ENCODE data around the gene C1GALT1. TPM values are rescaled to one million over a fixed set of nuclear protein-coding genes. Genes with fewer than 3 reads are reported as not detected.
A peak's percentile ranks its signal among the peaks of the same experiment; 100 is the strongest.

The C1GALT1 gene
- total RNA-seq, 1 donor from 2014 or later, result 25.2 TPM

DNA sequence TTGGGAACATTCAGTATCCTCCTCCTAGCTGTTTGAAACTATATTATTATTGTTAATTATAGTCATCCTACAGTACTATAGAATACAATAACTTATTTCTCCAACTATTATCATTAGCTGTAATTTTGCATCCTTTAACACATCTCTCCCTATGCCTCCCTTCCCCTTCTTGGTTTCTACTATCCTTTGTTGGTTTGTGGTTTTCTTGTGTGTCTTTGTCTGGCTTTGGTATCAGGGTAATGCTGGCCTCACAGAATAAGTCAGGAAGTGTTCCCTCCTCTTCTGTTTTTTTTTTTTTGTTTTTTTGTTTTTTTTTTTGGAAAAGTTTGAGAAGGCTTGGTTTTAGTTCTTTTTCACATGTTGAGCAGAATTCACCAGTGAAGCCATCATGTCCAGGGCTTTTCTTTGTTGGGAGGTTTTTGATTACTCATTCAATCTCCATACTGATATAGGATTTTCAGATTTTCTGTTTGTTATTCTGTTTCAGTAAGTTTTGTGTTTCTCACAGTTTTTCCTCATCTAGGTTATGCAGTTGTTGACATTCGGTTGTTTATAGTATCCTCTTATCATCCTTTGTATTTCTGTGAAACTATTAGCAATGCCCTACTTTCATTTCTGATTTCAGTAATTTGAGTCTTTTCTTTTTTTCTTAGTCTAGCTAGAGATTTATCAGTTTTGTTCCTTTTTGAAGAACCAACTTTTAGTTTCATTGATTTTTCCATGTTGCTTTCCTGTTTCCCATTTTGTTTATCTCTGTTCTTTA is 21.6 kb downstream of the C1GALT1 start:
- Mint-ChIP-seq H3K9me3 (ENCODE audit: low read depth) (peaks cover 34% of the 10 kb centered on the region), H3K36me3 (ENCODE audit: low read depth) (peaks cover 6% of the 10 kb centered on the region), H3K4me3 (ENCODE audit: unreplicated experiment) (no peak overlapping the region), H3K27ac (ENCODE audit: unreplicated experiment) (no peak overlapping the region), H3K27me3 (ENCODE audit: low read depth) (no peaks in the 10 kb centered on the region), H3K4me1 (ENCODE audit: low read depth) (peaks cover 25% of the 10 kb centered on the region)
- no peak for TF ChIP-seq CTCF (IDR thresholded peaks at IDR 0.05)
- DNase-seq (ENCODE audit: low spot score), result no peak

DNA sequence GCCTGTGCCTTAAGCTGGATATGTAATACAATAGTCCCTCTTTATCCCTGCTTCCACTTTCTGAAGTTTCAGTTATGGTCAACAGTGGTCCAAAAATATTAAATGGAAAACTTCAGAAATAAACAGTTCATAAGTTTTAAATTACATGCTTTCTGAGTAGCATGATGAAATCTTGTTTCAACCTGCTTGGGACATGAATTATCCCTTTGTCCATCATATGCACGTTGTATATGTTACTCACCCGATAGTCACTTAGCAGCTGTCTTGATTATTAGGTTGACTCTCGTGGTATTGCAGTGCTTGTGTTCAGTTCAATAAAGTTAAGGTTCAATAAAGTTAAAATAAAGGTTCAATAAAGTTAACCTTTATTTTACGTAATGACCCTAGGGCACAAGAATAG is 25.5 kb downstream of the C1GALT1 start:
- H3K27ac Mint-ChIP-seq (ENCODE audit: unreplicated experiment), result peak overlapping the region; percentile 50
- no peak for TF ChIP-seq CTCF (IDR thresholded peaks at IDR 0.05)
- DNase-seq (ENCODE audit: low spot score), result no peak
- peaks cover 20% of the 10 kb centered on the region for H3K9me3 Mint-ChIP-seq (ENCODE audit: low read depth)
- peaks cover 20% of the 10 kb centered on the region for H3K4me1 Mint-ChIP-seq (ENCODE audit: low read depth)
- peaks cover 7% of the 10 kb centered on the region for H3K36me3 Mint-ChIP-seq (ENCODE audit: low read depth)
- H3K4me3 Mint-ChIP-seq (ENCODE audit: unreplicated experiment), result no peak overlapping the region
- no peaks in the 10 kb centered on the region for H3K27me3 Mint-ChIP-seq (ENCODE audit: low read depth)

DNA sequence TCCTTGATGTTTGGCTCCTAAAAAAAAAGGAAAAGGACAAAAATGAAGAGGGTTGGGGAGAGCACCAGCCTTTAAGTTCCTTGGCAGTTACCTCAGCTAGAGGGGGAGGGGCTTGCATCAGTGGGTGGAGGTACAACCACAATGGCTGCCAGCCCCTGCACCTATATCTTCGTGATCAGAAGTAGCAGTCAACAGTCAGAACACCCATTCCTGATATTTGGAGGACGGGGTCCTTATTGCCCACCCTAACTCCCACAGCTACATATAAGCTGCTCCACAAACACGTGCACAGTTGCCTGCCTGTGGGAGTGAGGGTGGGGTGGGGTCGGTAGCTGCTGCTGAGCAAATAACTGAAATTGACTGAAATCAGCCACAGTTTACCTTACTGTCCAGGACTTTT is 26.2 kb downstream of the C1GALT1 start:
- Mint-ChIP-seq H3K4me1 (ENCODE audit: low read depth) (peaks cover 17% of the 10 kb centered on the region), H3K27ac (ENCODE audit: unreplicated experiment) (no peak overlapping the region), H3K4me3 (ENCODE audit: unreplicated experiment) (no peak overlapping the region)

DNA sequence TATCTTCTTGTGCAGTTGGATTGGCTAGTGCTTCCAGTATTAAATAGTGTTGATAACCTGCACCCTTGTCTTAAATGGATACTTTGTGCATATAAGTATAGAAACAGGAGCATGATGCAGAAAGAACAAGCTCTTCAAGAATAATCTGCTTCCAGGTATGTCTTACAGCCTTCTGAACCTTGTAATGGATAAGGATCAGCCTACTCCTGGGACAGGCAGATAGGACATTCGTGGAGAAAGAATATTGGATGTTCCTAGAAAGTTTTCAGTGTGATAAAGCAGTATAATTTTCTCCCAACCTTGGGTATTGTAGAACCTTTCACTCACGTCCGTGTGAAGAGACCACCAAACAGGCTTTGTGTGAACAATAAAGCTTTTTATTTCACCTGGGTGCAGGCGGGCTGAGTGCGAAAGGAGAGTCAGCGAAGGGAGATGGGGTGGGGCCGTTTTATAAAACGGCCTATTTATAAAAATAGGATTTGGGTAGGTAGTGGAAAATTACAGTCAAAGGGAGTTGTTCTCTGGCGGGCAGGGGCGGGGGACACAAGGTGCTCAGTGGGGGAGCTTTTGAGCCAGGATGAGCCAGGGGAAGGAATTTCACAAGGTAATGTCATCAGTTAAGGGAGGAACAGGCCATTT is 27.2 kb downstream of the C1GALT1 start:
- H3K9me3 Mint-ChIP-seq (ENCODE audit: low read depth), result peaks cover 8% of the 10 kb centered on the region
- H3K27me3 Mint-ChIP-seq (ENCODE audit: low read depth), result no peaks in the 10 kb centered on the region
- no peak for DNase-seq (ENCODE audit: low spot score)
- TF ChIP-seq CTCF (IDR thresholded peaks at IDR 0.05), result no peak
- H3K4me3 Mint-ChIP-seq (ENCODE audit: unreplicated experiment), result no peak overlapping the region
- peaks cover 4% of the 10 kb centered on the region for H3K36me3 Mint-ChIP-seq (ENCODE audit: low read depth)
- peaks cover 17% of the 10 kb centered on the region for H3K4me1 Mint-ChIP-seq (ENCODE audit: low read depth)
- H3K27ac Mint-ChIP-seq (ENCODE audit: unreplicated experiment), result no peak overlapping the region

More for the DNA sequence above, 26.2 kb downstream of the C1GALT1 start:
- Mint-ChIP-seq H3K27me3 (ENCODE audit: low read depth) (no peaks in the 10 kb centered on the region), H3K9me3 (ENCODE audit: low read depth) (peaks cover 16% of the 10 kb centered on the region), H3K36me3 (ENCODE audit: low read depth) (peaks cover 7% of the 10 kb centered on the region)
- DNase-seq (ENCODE audit: low spot score), result no peak
- no peak for TF ChIP-seq CTCF (IDR thresholded peaks at IDR 0.05)

DNA sequence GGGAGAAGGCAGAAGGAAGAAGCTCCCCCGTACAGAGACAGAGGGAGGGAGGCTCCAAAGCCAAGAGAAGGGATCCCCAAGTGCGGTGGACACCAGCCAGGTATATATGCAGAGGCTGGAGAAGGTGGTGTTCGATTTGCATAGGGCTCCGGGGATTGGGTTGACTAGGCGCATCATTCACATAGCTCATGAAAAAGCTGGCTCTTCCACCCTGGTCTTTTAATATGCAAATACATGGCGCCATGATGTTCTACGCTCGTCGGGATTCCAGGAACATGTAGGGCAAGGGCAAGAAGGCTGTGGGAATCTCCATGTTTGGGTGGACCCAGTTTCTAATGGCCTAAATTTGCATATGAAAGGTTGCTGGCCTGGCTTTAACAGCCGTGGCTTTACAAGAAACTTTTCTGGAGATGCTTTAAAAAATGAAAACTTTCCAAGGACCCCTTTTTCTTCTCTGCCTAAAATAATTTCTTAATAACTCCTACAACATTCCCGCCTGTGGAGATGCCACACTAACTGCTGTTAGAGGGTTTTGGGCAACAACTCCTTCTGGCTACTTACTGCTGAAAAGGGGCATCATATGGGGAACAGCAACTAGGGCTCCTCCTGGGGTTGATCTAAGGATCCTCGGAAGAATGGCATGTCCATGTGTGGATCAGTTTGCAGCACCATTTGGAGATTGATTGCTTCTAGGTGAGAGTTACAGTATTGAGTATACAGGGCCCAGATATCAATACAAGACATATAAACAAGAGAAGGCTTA is 28.3 kb downstream of the C1GALT1 start:
- no peak overlapping the region for H3K27ac Mint-ChIP-seq (ENCODE audit: unreplicated experiment)
- no peak for DNase-seq (ENCODE audit: low spot score)

More for the DNA sequence above, 28.3 kb downstream of the C1GALT1 start:
- TF ChIP-seq CTCF (IDR thresholded peaks at IDR 0.05), result no peak
- no peak overlapping the region for H3K4me3 Mint-ChIP-seq (ENCODE audit: unreplicated experiment)
- peaks cover 4% of the 10 kb centered on the region for H3K36me3 Mint-ChIP-seq (ENCODE audit: low read depth)
- H3K9me3 Mint-ChIP-seq (ENCODE audit: low read depth), result peaks cover 5% of the 10 kb centered on the region
- peaks cover 17% of the 10 kb centered on the region for H3K4me1 Mint-ChIP-seq (ENCODE audit: low read depth)
- no peaks in the 10 kb centered on the region for H3K27me3 Mint-ChIP-seq (ENCODE audit: low read depth)
